ENCODE results near the gene MAGI1.

DNA sequence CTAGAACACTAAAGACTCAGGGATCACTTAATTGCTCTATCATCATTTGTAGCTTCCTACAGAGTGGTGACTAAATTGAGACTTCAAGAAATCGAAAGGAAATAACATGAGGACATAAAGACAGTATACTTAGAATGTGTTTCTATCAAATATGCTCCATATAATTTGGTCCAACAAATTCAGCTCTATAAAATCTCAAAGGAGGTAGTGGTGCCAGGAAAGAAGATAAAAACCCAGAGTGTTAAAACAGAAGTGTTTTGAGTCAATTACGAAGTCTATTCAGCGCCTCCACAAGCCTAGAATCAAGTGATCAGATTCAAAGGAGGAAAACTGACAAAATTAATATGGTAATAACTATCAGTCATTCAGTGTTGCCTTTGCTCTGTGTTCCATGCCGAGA, 22.9 kb downstream of the MAGI1 start:
- TF ChIP-seq EZH2phosphoT487 (IDR thresholded peaks at IDR 0.05; ENCODE audit: borderline replicate concordance): no peak
- TF ChIP-seq, protein P1, sequence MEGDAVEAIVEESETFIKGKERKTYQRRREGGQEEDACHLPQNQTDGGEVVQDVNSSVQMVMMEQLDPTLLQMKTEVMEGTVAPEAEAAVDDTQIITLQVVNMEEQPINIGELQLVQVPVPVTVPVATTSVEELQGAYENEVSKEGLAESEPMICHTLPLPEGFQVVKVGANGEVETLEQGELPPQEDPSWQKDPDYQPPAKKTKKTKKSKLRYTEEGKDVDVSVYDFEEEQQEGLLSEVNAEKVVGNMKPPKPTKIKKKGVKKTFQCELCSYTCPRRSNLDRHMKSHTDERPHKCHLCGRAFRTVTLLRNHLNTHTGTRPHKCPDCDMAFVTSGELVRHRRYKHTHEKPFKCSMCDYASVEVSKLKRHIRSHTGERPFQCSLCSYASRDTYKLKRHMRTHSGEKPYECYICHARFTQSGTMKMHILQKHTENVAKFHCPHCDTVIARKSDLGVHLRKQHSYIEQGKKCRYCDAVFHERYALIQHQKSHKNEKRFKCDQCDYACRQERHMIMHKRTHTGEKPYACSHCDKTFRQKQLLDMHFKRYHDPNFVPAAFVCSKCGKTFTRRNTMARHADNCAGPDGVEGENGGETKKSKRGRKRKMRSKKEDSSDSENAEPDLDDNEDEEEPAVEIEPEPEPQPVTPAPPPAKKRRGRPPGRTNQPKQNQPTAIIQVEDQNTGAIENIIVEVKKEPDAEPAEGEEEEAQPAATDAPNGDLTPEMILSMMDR (IDR thresholded peaks at IDR 0.05 in 2 of 3, conservative IDR thresholded peaks at IDR 0.05 in 1 of 3; ENCODE audit: borderline replicate concordance in 1 of 3, insufficient read depth in 1 of 3, low read depth in 2 of 3, low read length in 2 of 3): no peak
- TF ChIP-seq POLR2AphosphoS5 (IDR thresholded peaks at IDR 0.05; ENCODE audit: low read depth, low read length): no peak
- TF ChIP-seq, protein P2, sequence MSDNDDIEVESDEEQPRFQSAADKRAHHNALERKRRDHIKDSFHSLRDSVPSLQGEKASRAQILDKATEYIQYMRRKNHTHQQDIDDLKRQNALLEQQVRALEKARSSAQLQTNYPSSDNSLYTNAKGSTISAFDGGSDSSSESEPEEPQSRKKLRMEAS (IDR thresholded peaks at IDR 0.05): no peak
- TF ChIP-seq SIN3A (IDR thresholded peaks at IDR 0.05; ENCODE audit: low read depth): no peak
- no peak for TF ChIP-seq EZH2 (IDR thresholded peaks at IDR 0.05)
